ENCODE data around the gene FBXO9.

The FBXO9 gene

GRCh38 chr6:53130569-53131290, 65.5 kb downstream of the FBXO9 start:
- in situ Hi-C loops (cut with HindIII; ENCODE audit: low sequenced_read_pairs): no loop called here

- in situ Hi-C loops (cut with HindIII; ENCODE audit: low sequenced_read_pairs): no loop called here
These were observed 68.8 kb downstream of the FBXO9 start for GRCh38 chr6:53133961-53134360.

- in situ Hi-C loops (cut with HindIII; ENCODE audit: low sequenced_read_pairs): no loop called here
These were observed 69.5 kb downstream of the FBXO9 start for GRCh38 chr6:53134601-53135235.

GRCh38 chr6:53136000-53136609, 70.9 kb downstream of the FBXO9 start:
- in situ Hi-C loops (cut with HindIII; ENCODE audit: low sequenced_read_pairs): no loop called here

- in situ Hi-C loops (cut with HindIII; ENCODE audit: low sequenced_read_pairs): no loop called here
These were observed 74.7 kb downstream of the FBXO9 start for GRCh38 chr6:53139841-53140413.

GRCh38 chr6:53142810-53143209, 77.6 kb downstream of the FBXO9 start:
- in situ Hi-C loops (cut with HindIII; ENCODE audit: low sequenced_read_pairs): no loop called here

- in situ Hi-C loops (cut with HindIII; ENCODE audit: low sequenced_read_pairs): no loop called here
These were observed 78.5 kb downstream of the FBXO9 start for GRCh38 chr6:53143710-53144109.

GRCh38 chr6:53144802-53145201, 79.6 kb downstream of the FBXO9 start:
- in situ Hi-C loops (cut with HindIII; ENCODE audit: low sequenced_read_pairs): no loop called here

- in situ Hi-C loops (cut with HindIII; ENCODE audit: low sequenced_read_pairs): no loop called here
These were observed 83.5 kb downstream of the FBXO9 start, which contains the start of gene GCM1 for GRCh38 chr6:53148684-53149083. Gene GCM1, minus strand, starts transcription at chr6:53148841. Its CDS starts 3,209 bp downstream, at chr6:53145632.
